ENCODE results near the gene UMODL1. TPM values are rescaled to one million over a fixed set of nuclear protein-coding genes. Genes with fewer than 3 reads are reported as not detected.

UMODL1 gene
- total RNA-seq, 2 experiments from 2014 or later = not detected

DNA sequence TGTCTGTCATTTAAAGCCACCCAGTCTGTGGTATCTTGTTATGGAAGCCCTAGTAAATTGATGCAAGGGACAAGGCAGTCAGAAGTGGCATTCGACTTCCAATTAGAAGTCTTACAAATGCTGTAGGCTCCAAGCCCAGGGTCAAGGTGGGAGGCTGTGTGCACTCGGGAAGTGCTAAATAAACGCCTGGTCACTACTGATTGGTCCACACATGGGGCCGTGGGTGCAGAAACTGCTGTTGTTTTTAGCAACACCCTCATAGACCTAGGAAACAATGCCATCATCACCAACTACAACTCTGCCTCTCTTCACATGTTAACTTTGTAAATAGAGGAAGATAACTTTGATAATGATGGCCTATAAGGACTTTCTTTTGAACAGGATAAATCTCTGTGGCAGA, 40.8 kb upstream of the UMODL1 start:
- POLR2A ChIA-PET = no interaction called here
- Mint-ChIP-seq H3K9me3 (ENCODE audit: insufficient read depth) (no peaks in the 10 kb centered on the region), H3K4me1 (ENCODE audit: low read depth) (no peaks in the 10 kb centered on the region), H3K4me3 (no peak overlapping the region), H3K27ac (no peak overlapping the region), H3K36me3 (ENCODE audit: low read depth) (no peaks in the 10 kb centered on the region), H3K27me3 (ENCODE audit: low read depth) (peaks cover 2% of the 10 kb centered on the region)
- DNase-seq (no peak), ATAC-seq (no peak)
- CTCF ChIA-PET = no interaction called here

DNA sequence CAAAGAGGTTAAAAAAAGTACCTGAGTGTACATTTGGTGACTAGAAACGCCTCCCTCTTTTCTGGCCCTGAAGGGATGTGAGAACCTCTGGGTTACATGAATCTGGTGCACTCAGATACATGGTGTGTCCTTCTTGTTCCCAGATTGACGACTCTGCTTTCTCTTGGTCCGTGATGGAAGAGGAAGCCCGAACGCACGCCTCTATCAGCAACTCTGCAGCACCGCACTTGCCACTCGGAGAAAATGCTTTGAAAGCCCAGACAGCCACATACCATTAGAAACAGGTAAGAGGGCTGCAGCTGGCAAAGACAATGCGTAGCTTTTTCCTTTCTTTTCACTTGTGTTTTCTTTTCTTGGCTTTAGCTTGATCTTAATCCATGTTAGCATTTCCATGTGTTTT, 39.9 kb upstream of the UMODL1 start:
- H3K4me3 Mint-ChIP-seq = no peak overlapping the region
- POLR2A ChIA-PET = no interaction called here
- ATAC-seq (no peak), DNase-seq (no peak)
- no peaks in the 10 kb centered on the region for H3K36me3 Mint-ChIP-seq (ENCODE audit: low read depth)
- H3K27me3 Mint-ChIP-seq (ENCODE audit: low read depth) = peaks cover 2% of the 10 kb centered on the region
- H3K9me3 Mint-ChIP-seq (ENCODE audit: insufficient read depth) = no peaks in the 10 kb centered on the region
- CTCF ChIA-PET = interaction anchor here (1.1 kb wide), 1 partner anchor 86 kb away, joined by 3 read pairs; no protein-coding TSS in a partner anchor
- no peak overlapping the region for H3K27ac Mint-ChIP-seq
- H3K4me1 Mint-ChIP-seq (ENCODE audit: low read depth) = no peaks in the 10 kb centered on the region

DNA sequence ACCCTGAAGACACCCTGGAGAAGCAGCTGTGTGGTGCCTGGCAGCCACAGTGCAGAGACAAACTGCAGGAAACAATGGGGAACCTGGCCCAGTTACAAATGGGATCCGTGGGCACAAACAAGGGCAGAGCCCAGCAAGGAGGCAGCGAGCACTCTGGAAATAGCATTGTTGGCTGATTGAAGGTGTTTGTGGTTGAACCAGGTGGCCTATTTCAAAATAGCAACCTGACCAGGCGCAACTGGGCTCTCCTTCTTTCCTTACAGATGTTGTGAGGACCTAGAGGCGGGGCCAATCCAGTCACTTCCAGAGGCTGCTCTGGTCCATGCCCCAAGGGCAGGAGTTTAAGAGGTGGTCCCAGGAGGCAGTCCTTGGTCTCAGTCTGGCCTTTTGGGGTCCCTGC, 39.3 kb upstream of the UMODL1 start:
- POLR2A ChIA-PET = no interaction called here

DNA sequence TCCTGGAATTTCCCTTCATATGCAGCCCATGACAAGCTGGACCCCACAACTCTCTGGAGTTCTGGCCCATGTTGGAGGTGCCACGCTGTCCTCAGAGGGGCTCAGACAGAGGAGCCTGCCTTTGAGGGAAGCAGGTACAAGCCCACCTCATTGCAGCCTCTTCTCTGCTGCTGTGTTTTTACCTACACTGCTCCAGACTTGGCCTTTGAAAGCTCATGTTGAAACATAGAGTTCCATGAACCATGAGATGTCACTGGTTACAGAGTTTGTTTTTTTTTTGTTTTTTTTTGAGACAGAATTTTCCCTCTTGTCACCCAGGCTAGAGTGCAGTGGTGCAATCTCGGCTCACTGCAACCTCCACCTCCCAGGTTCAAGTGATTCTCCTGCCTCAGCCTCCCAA, 38.9 kb upstream of the UMODL1 start:
- ATAC-seq (no peak), DNase-seq (no peak)
- Mint-ChIP-seq H3K9me3 (ENCODE audit: insufficient read depth) (no peaks in the 10 kb centered on the region), H3K4me1 (ENCODE audit: low read depth) (no peaks in the 10 kb centered on the region), H3K27ac (no peak overlapping the region), H3K27me3 (ENCODE audit: low read depth) (peaks cover 2% of the 10 kb centered on the region), H3K4me3 (no peak overlapping the region), H3K36me3 (ENCODE audit: low read depth) (no peaks in the 10 kb centered on the region)
- ChIA-PET CTCF (interaction anchor here (0.8 to 1.1 kb wide), 2 partner anchors 76 to 85 kb away, joined by 3 to 6 read pairs; no protein-coding TSS in a partner anchor), POLR2A (no interaction called here)

More for the DNA sequence above, 39.3 kb upstream of the UMODL1 start:
- H3K27ac Mint-ChIP-seq = no peak overlapping the region
- H3K4me3 Mint-ChIP-seq = no peak overlapping the region
- H3K9me3 Mint-ChIP-seq (ENCODE audit: insufficient read depth) = no peaks in the 10 kb centered on the region
- H3K27me3 Mint-ChIP-seq (ENCODE audit: low read depth) = peaks cover 2% of the 10 kb centered on the region
- ATAC-seq = no peak
- CTCF ChIA-PET = interaction anchor here (0.8 to 1.1 kb wide), 2 partner anchors 77 to 86 kb away, joined by 3 to 6 read pairs; no protein-coding TSS in a partner anchor
- no peaks in the 10 kb centered on the region for H3K4me1 Mint-ChIP-seq (ENCODE audit: low read depth)
- no peak for DNase-seq
- H3K36me3 Mint-ChIP-seq (ENCODE audit: low read depth) = no peaks in the 10 kb centered on the region

DNA sequence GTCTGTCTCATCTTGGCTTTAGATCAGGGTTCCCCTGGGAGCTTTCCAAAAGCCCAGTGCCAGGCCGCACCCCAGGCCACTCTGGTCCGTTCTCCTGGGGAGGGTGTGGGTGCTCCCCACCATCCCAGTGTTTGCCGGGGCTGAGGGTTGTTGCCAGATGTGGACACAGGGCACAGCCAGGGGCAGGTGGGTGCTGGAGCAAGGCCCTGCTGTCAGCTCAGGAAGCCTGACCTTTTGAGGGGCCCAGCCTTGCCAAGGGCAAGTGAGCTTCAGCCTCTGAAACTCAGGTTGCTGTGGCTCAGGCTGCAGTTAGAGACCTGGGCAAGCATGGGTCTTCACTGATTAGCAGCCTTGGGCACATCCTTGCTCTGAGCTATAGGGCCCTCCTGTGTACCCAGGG, 38.1 kb upstream of the UMODL1 start:
- POLR2A ChIA-PET = interaction anchor here (1.0 kb wide), 1 partner anchor 22 kb away, joined by 3 read pairs; no protein-coding TSS in a partner anchor
- H3K4me1 Mint-ChIP-seq (ENCODE audit: low read depth) = no peaks in the 10 kb centered on the region
- CTCF ChIA-PET = no interaction called here
- H3K9me3 Mint-ChIP-seq (ENCODE audit: insufficient read depth) = no peaks in the 10 kb centered on the region
- ATAC-seq (peak; percentile 11), DNase-seq (no peak)
- H3K27me3 Mint-ChIP-seq (ENCODE audit: low read depth) = peaks cover 2% of the 10 kb centered on the region
- no peaks in the 10 kb centered on the region for H3K36me3 Mint-ChIP-seq (ENCODE audit: low read depth)
- no peak overlapping the region for H3K27ac Mint-ChIP-seq
- H3K4me3 Mint-ChIP-seq = no peak overlapping the region

DNA sequence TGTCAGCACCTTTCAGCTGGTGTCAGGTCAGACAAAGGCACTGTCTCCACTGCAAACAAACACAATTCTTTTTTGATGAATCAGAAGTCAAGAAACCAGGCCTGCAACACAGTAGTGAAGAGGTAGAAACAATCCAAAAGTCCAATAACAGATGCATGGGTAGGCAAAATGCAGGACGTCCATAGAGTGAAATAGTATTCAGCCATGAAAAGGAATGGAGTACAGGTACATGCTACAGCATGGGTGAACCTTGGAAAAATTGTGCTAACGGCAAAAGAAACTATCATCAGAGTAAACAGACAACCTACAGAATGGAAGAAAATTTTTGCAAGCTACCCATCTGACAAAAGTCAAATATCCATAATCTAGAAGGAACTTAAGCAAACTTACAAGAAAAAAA, 34.8 kb upstream of the UMODL1 start:
- Mint-ChIP-seq H3K27me3 (ENCODE audit: low read depth) (no peaks in the 10 kb centered on the region), H3K9me3 (ENCODE audit: insufficient read depth) (no peaks in the 10 kb centered on the region), H3K36me3 (ENCODE audit: low read depth) (no peaks in the 10 kb centered on the region), H3K4me1 (ENCODE audit: low read depth) (no peaks in the 10 kb centered on the region), H3K27ac (no peak overlapping the region), H3K4me3 (no peak overlapping the region)
- ChIA-PET CTCF (interaction anchor here (1.2 kb wide), 1 partner anchor 72 kb away, joined by 4 read pairs; no protein-coding TSS in a partner anchor), POLR2A (no interaction called here)
- no peak for ATAC-seq
- DNase-seq = no peak

- no peaks in the 10 kb centered on the region for H3K4me1 Mint-ChIP-seq (ENCODE audit: low read depth)
- ChIA-PET POLR2A (no interaction called here), CTCF (no interaction called here)
- ATAC-seq (no peak), DNase-seq (no peak)
- H3K9me3 Mint-ChIP-seq (ENCODE audit: insufficient read depth) = no peaks in the 10 kb centered on the region
- H3K27ac Mint-ChIP-seq = no peak overlapping the region
- no peaks in the 10 kb centered on the region for H3K36me3 Mint-ChIP-seq (ENCODE audit: low read depth)
- H3K27me3 Mint-ChIP-seq (ENCODE audit: low read depth) = no peaks in the 10 kb centered on the region
- no peak overlapping the region for H3K4me3 Mint-ChIP-seq
Measured at GRCh38 chr21:42037516-42037915, 33.6 kb upstream of the UMODL1 start.

- Mint-ChIP-seq H3K36me3 (ENCODE audit: low read depth) (no peaks in the 10 kb centered on the region), H3K9me3 (ENCODE audit: insufficient read depth) (no peaks in the 10 kb centered on the region), H3K27ac (no peak overlapping the region), H3K4me1 (ENCODE audit: low read depth) (no peaks in the 10 kb centered on the region), H3K4me3 (no peak overlapping the region), H3K27me3 (ENCODE audit: low read depth) (no peaks in the 10 kb centered on the region)
- no peak for DNase-seq
- CTCF ChIA-PET = no interaction called here
- no peak for ATAC-seq
- POLR2A ChIA-PET = interaction anchor here (0.6 kb wide), 1 partner anchor 32 kb away, joined by 3 read pairs; no protein-coding TSS in a partner anchor
Measured at GRCh38 chr21:42037943-42038342, 33.2 kb upstream of the UMODL1 start.

- DNase-seq (no peak), ATAC-seq (no peak)
- no peaks in the 10 kb centered on the region for H3K27me3 Mint-ChIP-seq (ENCODE audit: low read depth)
- H3K4me1 Mint-ChIP-seq (ENCODE audit: low read depth) = no peaks in the 10 kb centered on the region
- POLR2A ChIA-PET = interaction anchor here (0.6 kb wide), 1 partner anchor 32 kb away, joined by 3 read pairs; no protein-coding TSS in a partner anchor
- no peaks in the 10 kb centered on the region for H3K9me3 Mint-ChIP-seq (ENCODE audit: insufficient read depth)
- H3K36me3 Mint-ChIP-seq (ENCODE audit: low read depth) = no peaks in the 10 kb centered on the region
- H3K27ac Mint-ChIP-seq = no peak overlapping the region
- no peak overlapping the region for H3K4me3 Mint-ChIP-seq
- CTCF ChIA-PET = no interaction called here
Measured at GRCh38 chr21:42038393-42038792, 32.7 kb upstream of the UMODL1 start.

GRCh38 chr21:42038826-42039425, 32.2 kb upstream of the UMODL1 start:
- Mint-ChIP-seq H3K36me3 (ENCODE audit: low read depth) (no peaks in the 10 kb centered on the region), H3K27ac (no peak overlapping the region), H3K27me3 (ENCODE audit: low read depth) (no peaks in the 10 kb centered on the region), H3K4me3 (no peak overlapping the region), H3K4me1 (ENCODE audit: low read depth) (no peaks in the 10 kb centered on the region), H3K9me3 (ENCODE audit: insufficient read depth) (no peaks in the 10 kb centered on the region)
- ChIA-PET POLR2A (no interaction called here), CTCF (no interaction called here)
- DNase-seq (no peak), ATAC-seq (no peak)

GRCh38 chr21:42039470-42039901, 31.6 kb upstream of the UMODL1 start:
- no peak for ATAC-seq
- CTCF ChIA-PET = no interaction called here

GRCh38 chr21:42039911-42040351, 31.2 kb upstream of the UMODL1 start:
- ATAC-seq (no peak), DNase-seq (no peak)
- Mint-ChIP-seq H3K36me3 (ENCODE audit: low read depth) (no peaks in the 10 kb centered on the region), H3K27me3 (ENCODE audit: low read depth) (no peaks in the 10 kb centered on the region), H3K9me3 (ENCODE audit: insufficient read depth) (no peaks in the 10 kb centered on the region), H3K4me3 (no peak overlapping the region), H3K4me1 (ENCODE audit: low read depth) (no peaks in the 10 kb centered on the region), H3K27ac (no peak overlapping the region)
- CTCF ChIA-PET = no interaction called here
- POLR2A ChIA-PET = interaction anchor here (0.6 kb wide), 1 partner anchor 612 kb away, joined by 3 read pairs; no protein-coding TSS in a partner anchor

More at GRCh38 chr21:42039470-42039901, 31.6 kb upstream of the UMODL1 start:
- H3K4me3 Mint-ChIP-seq = no peak overlapping the region
- no peaks in the 10 kb centered on the region for H3K9me3 Mint-ChIP-seq (ENCODE audit: insufficient read depth)
- no peaks in the 10 kb centered on the region for H3K36me3 Mint-ChIP-seq (ENCODE audit: low read depth)
- no peak for DNase-seq
- no peaks in the 10 kb centered on the region for H3K4me1 Mint-ChIP-seq (ENCODE audit: low read depth)
- H3K27ac Mint-ChIP-seq = no peak overlapping the region
- H3K27me3 Mint-ChIP-seq (ENCODE audit: low read depth) = no peaks in the 10 kb centered on the region
- POLR2A ChIA-PET = interaction anchor here (0.6 kb wide), 1 partner anchor 612 kb away, joined by 3 read pairs; no protein-coding TSS in a partner anchor
